Thoracic aorta endothelial cell (primary cell): ENCODE measurements around the gene SIRPD. TPM values are rescaled to one million over a fixed set of nuclear protein-coding genes. Genes with fewer than 3 reads are reported as not detected.

Source experiments
- small RNA-seq: library from RNA; depleted of rRNA; stranded (forward); fragments of <200 nt; gene quantifications from one replicate; pipeline ENCODE3, GENCODE V24; 2012
- total RNA-seq: library from RNA; depleted of rRNA; stranded (reverse); fragments of >200 nt; gene quantifications from 2 replicates; pipeline ENCODE4 v1.2.3, GENCODE V29; 2012

SIRPD gene
- not detected in 2 replicates for total RNA-seq

GRCh38 chr20:1557605-1558004 is at the start of gene SIRPD:
SIRPD (minus strand) TSS chr20:1557705; CDS start chr20:1557653, 52 bp downstream.

DNA sequence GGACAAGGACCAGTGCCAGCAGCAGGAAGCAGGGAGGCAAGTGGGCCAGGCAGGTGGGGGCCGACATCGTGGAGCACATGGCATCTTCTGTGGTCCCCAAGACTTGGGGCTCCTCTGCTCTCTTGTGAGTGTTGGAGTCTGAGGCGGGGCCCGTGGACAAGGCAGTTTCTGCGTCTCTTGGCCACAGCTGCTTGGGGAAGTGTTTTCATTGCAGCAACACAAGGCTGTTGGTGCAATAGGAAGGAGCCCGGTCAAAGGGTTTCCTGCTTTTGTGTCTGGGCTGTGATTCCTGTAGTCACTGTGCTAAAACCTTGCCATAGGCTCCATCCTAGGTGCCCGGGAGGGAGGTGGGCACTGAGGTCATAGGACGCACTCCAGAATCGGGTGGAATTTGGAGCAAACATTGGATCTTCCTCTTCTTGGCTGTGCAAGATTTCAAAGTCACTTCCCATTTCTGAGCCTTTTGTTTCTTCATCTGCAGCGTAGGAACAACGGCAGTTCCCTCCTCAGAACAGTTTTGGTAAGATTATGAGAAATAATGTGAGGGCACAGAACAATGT is 66.1 kb downstream of the SIRPD start, which contains the start of gene SIRPB2:
TSS of gene SIRPB2 (minus strand) at position 140 of the 560 bp plus-strand sequence. CDS start at position 79, 61 bp downstream.

Small RNA genes lying within 50 kb of the gene (small RNA-seq; reads per million reads assigned to genes)
- not detected for gene RNU6-917P

Other genes starting within 250 kb of the SIRPD start
- gene SDCBP2, start 228.6 kb downstream of the SIRPD start, total RNA-seq: 4.0 and 4.1 TPM in 2 replicates
- 412 and 489 TPM in 2 replicates for gene FKBP1A, start 164.7 kb downstream of the SIRPD start, total RNA-seq
- gene NSFL1C, start 90.9 kb downstream of the SIRPD start, total RNA-seq: 41.9 and 50.4 TPM in 2 replicates
- 0.79 and 1.3 TPM in 2 replicates for gene SIRPB2, start 66.3 kb downstream of the SIRPD start, total RNA-seq
- 0.14 and 0.80 TPM in 2 replicates for gene SIRPB1, start 62.3 kb upstream of the SIRPD start, total RNA-seq
- not detected in 2 replicates for gene SIRPG, start 100.1 kb upstream of the SIRPD start, total RNA-seq